Gastroesophageal sphincter (tissue), 3 donors: ENCODE data around the gene CNNM2.

ENCODE experiments used
- EP300 ChIP-seq: sonication (generic); formaldehyde crosslinking; IDR thresholded peaks from one replicate; pipeline ENCODE4 v1.6.1; 2017; ENCODE audit warnings: antibody characterized with exemption, mild to moderate bottlenecking
- POLR2A ChIP-seq, 2 donors: fragments of 450-650 bp; IDR thresholded peaks; one replicate each; pipeline ENCODE4 v1.6.1; 2017; ENCODE audit warnings: antibody characterized with exemption in 2 of 2, mild to moderate bottlenecking in 2 of 2, moderate library complexity in 1 of 2
- POLR2AphosphoS5 ChIP-seq: sonication (generic); formaldehyde crosslinking; IDR thresholded peaks from one replicate; pipeline ENCODE4 v1.6.1; 2017; ENCODE audit warnings: antibody characterized with exemption
- TF ChIP-seq, protein P1 (sequence below), 4 experiments: fragments of 200-600 bp in 2 of 4; fragments of 450-650 bp in 2 of 4; sonication (generic) in 1 of 4; IDR thresholded peaks; one replicate each; pipeline ENCODE4 v1.5.1; 2017 to 2019; ENCODE audit warnings: antibody characterized with exemption in 4 of 4, mild to moderate bottlenecking in 2 of 4, moderate library complexity in 2 of 4

DNA sequence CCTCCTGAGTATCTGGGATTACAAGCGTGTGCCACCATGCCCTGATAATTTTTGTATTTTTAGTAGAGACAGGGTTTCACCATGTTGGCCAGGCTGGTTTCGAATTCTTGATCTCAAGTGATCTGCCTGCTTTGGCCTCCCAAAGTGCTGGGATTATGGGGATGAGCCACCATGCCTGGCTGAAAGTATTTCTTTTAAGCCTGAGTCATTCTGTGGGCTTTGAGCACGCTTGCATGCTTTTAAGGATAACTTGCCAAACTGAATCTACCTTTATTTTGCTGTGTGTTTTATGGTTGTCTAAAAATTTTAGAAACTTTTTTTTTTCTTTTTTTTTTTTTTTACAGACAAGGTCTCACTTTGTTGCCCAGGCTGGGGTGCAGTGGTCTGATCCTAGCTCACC lies 33.2 kb downstream of the CNNM2 start:
- TF ChIP-seq, protein P1, sequence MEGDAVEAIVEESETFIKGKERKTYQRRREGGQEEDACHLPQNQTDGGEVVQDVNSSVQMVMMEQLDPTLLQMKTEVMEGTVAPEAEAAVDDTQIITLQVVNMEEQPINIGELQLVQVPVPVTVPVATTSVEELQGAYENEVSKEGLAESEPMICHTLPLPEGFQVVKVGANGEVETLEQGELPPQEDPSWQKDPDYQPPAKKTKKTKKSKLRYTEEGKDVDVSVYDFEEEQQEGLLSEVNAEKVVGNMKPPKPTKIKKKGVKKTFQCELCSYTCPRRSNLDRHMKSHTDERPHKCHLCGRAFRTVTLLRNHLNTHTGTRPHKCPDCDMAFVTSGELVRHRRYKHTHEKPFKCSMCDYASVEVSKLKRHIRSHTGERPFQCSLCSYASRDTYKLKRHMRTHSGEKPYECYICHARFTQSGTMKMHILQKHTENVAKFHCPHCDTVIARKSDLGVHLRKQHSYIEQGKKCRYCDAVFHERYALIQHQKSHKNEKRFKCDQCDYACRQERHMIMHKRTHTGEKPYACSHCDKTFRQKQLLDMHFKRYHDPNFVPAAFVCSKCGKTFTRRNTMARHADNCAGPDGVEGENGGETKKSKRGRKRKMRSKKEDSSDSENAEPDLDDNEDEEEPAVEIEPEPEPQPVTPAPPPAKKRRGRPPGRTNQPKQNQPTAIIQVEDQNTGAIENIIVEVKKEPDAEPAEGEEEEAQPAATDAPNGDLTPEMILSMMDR (IDR thresholded peaks at IDR 0.05), result no peak
- TF ChIP-seq POLR2AphosphoS5, result no peak
- no peak for TF ChIP-seq POLR2A (IDR thresholded peaks at IDR 0.05)
- no peak for TF ChIP-seq EP300
